Measurements from ENCODE around the gene ATAD3B. TPM values are rescaled to one million over a fixed set of nuclear protein-coding genes. Genes with fewer than 3 reads are reported as not detected.

The ATAD3B gene
- total and polyA plus RNA-seq, 2 of the 13 experiments (the other 11 are each of a cell fraction or from before 2014, with no cell fraction given) = 9.6 to 31.1 TPM

DNA sequence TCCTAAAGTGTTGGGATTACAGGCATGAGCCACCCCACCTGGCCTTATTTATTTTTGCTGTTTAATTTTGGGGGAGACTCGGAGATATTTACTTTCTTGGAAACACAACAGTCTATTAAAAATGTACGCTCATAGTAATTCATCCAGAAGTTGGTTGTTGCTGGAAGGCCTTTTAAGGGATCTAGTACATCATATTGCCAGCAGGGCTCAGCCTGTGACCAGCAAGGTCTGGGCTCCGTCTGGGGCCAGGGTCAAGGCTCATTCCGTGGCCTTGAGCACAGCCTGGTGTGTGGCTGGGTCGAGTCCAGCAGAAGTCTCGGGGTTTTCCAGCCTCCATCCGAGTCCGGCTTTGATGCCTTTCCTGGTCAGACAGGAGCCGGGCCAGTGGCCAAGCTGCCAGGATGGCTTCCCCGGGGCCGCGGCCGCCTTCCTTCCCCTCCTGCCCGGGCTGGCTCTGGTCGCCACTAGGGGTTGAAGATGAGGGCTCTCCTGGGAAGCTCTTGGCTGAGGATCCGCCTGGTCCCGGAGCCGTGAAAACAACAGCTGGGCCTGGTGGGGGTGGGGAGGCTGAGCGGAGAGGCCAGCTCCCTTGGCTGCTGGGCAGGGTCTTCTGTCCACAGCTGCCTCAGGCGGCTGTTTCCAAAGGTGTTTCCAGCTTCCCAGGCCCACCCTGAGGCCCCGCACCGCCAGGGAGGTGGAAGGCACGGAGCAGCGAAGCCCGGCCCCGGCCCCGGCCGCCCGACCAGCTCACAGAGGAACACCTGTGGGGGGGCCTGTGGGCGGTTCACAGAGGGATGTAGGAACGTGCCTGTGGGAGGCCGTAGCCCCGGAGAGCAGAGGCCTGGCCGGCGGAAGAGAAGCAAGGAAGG lies 41.2 kb upstream of the ATAD3B start (continued):
- TF ChIP-seq ZNF230 (CRISPR knock-in tag; IDR thresholded peaks at IDR 0.05) = no peak
- no peak for TF ChIP-seq POGZ (CRISPR knock-in tag; IDR thresholded peaks at IDR 0.05)
- TF ChIP-seq NFE2 (CRISPR knock-in tag; IDR thresholded peaks at IDR 0.05) = no peak
- TF ChIP-seq FOXM1 (CRISPR knock-in tag; IDR thresholded peaks at IDR 0.05) = no peak
- TF ChIP-seq SIN3B (IDR thresholded peaks at IDR 0.05; ENCODE audit: low read length) = no peak
- TF ChIP-seq, protein P1, sequence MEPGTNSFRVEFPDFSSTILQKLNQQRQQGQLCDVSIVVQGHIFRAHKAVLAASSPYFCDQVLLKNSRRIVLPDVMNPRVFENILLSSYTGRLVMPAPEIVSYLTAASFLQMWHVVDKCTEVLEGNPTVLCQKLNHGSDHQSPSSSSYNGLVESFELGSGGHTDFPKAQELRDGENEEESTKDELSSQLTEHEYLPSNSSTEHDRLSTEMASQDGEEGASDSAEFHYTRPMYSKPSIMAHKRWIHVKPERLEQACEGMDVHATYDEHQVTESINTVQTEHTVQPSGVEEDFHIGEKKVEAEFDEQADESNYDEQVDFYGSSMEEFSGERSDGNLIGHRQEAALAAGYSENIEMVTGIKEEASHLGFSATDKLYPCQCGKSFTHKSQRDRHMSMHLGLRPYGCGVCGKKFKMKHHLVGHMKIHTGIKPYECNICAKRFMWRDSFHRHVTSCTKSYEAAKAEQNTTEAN (CRISPR knock-in tag; conservative IDR thresholded peaks at IDR 0.05) = no peak
- no peak for TF ChIP-seq JUNB (CRISPR knock-in tag; IDR thresholded peaks at IDR 0.05; ENCODE audit: borderline replicate concordance)
- TF ChIP-seq ZNF678 (CRISPR knock-in tag; IDR thresholded peaks at IDR 0.05) = no peak
- TF ChIP-seq ZNF331 (CRISPR knock-in tag; IDR thresholded peaks at IDR 0.05) = no peak; the same call in 1 of the 2 replicates
- TF ChIP-seq SKI (IDR thresholded peaks at IDR 0.05; ENCODE audit: partially characterized antibody) = peak; percentile 87
- TF ChIP-seq CBX5 (CRISPR knock-in tag; IDR thresholded peaks at IDR 0.05; ENCODE audit: borderline replicate concordance) = no peak
- TF ChIP-seq MXI1 (IDR thresholded peaks at IDR 0.05; ENCODE audit: borderline replicate concordance, low read depth, low read length) = no peak
- TF ChIP-seq, protein P2, sequence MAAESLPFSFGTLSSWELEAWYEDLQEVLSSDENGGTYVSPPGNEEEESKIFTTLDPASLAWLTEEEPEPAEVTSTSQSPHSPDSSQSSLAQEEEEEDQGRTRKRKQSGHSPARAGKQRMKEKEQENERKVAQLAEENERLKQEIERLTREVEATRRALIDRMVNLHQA (CRISPR knock-in tag; IDR thresholded peaks at IDR 0.05) = no peak
- no peak; the same call in 1 of the 2 replicates for TF ChIP-seq ZNF589 (CRISPR knock-in tag; conservative IDR thresholded peaks at IDR 0.05)
- peak; percentile 70; the same call in 1 of the 2 replicates for TF ChIP-seq ZNF607 (CRISPR knock-in tag; IDR thresholded peaks at IDR 0.05; ENCODE audit: borderline replicate concordance)
- no peak for TF ChIP-seq ADNP (CRISPR knock-in tag; IDR thresholded peaks at IDR 0.05)
- TF ChIP-seq KLF16 (CRISPR knock-in tag; IDR thresholded peaks at IDR 0.05) = no peak
- TF ChIP-seq ZNF788 (CRISPR knock-in tag; IDR thresholded peaks at IDR 0.05; ENCODE audit: borderline replicate concordance) = 0 out of 2 replicates have a peak, but pooled peaks have one; percentile 39
- no peak for TF ChIP-seq ZNF441 (CRISPR knock-in tag; IDR thresholded peaks at IDR 0.05; ENCODE audit: borderline replicate concordance)
- no peak for TF ChIP-seq MEIS1 (CRISPR knock-in tag; IDR thresholded peaks at IDR 0.05; ENCODE audit: borderline replicate concordance)
- TF ChIP-seq, protein P3, sequence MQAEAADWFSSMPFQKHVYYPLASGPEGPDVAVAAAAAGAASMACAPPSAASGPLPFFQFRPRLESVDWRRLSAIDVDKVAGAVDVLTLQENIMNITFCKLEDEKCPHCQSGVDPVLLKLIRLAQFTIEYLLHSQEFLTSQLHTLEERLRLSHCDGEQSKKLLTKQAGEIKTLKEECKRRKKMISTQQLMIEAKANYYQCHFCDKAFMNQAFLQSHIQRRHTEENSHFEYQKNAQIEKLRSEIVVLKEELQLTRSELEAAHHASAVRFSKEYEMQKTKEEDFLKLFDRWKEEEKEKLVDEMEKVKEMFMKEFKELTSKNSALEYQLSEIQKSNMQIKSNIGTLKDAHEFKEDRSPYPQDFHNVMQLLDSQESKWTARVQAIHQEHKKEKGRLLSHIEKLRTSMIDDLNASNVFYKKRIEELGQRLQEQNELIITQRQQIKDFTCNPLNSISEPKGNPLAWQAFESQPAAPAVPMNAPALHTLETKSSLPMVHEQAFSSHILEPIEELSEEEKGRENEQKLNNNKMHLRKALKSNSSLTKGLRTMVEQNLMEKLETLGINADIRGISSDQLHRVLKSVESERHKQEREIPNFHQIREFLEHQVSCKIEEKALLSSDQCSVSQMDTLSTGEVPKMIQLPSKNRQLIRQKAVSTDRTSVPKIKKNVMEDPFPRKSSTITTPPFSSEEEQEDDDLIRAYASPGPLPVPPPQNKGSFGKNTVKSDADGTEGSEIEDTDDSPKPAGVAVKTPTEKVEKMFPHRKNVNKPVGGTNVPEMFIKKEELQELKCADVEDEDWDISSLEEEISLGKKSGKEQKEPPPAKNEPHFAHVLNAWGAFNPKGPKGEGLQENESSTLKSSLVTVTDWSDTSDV (CRISPR knock-in tag; IDR thresholded peaks at IDR 0.05) = no peak
- no peak for TF ChIP-seq DNMT3B (CRISPR knock-in tag; conservative IDR thresholded peaks at IDR 0.05)
- no peak for TF ChIP-seq GZF1 (CRISPR knock-in tag; IDR thresholded peaks at IDR 0.05)
- TF ChIP-seq, protein P4, sequence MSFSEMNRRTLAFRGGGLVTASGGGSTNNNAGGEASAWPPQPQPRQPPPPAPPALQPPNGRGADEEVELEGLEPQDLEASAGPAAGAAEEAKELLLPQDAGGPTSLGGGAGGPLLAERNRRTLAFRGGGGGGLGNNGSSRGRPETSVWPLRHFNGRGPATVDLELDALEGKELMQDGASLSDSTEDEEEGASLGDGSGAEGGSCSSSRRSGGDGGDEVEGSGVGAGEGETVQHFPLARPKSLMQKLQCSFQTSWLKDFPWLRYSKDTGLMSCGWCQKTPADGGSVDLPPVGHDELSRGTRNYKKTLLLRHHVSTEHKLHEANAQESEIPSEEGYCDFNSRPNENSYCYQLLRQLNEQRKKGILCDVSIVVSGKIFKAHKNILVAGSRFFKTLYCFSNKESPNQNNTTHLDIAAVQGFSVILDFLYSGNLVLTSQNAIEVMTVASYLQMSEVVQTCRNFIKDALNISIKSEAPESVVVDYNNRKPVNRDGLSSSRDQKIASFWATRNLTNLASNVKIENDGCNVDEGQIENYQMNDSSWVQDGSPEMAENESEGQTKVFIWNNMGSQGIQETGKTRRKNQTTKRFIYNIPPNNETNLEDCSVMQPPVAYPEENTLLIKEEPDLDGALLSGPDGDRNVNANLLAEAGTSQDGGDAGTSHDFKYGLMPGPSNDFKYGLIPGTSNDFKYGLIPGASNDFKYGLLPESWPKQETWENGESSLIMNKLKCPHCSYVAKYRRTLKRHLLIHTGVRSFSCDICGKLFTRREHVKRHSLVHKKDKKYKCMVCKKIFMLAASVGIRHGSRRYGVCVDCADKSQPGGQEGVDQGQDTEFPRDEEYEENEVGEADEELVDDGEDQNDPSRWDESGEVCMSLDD (CRISPR knock-in tag; IDR thresholded peaks at IDR 0.05; ENCODE audit: borderline replicate concordance) = no peak
